CD14-positive monocyte (primary cell): ENCODE results near the gene MEGF6. TPM values are rescaled to one million over a fixed set of nuclear protein-coding genes. Genes with fewer than 3 reads are reported as not detected.

Source experiments
- DNase-seq, 3 donors: peaks; one replicate each; pipeline ENCODE4 v3.0.0-alpha.2; 2011 to 2022
- H2AFZ ChIP-seq: 2 replicates; pipeline ENCODE4 v1.6.0; 2012; ENCODE audit warnings: mild to moderate bottlenecking, low read depth, low read length, inconsistent platforms; ENCODE audit not compliant: insufficient read depth, poor library complexity, severe bottlenecking
- H3K27ac ChIP-seq, 2 donors: 1 replicate in 1 of 2; 2 replicates in 1 of 2; pipeline ENCODE4 v1.5.1; 2012 to 2013; ENCODE audit warnings: low read length in 2 of 2, control low read depth in 1 of 2, inconsistent platforms in 1 of 2, low read depth in 1 of 2, mild to moderate bottlenecking in 1 of 2
- H3K27me3 ChIP-seq, 2 donors: one replicate each; pipeline versions ENCODE4 v1.6.0 to v1.6.1; 2011 to 2013; ENCODE audit warnings: low read length in 2 of 2; ENCODE audit not compliant: control insufficient read depth in 2 of 2, insufficient read depth in 2 of 2
- H3K36me3 ChIP-seq, 2 donors: replicated peaks in 1 of 2; 1 replicate in 1 of 2; 2 replicates in 1 of 2; pipeline versions ENCODE4 v1.5.1 to v1.6.1; 2012 to 2013; ENCODE audit warnings: low read length in 2 of 2, control low read depth in 1 of 2, inconsistent platforms in 1 of 2, mild to moderate bottlenecking in 1 of 2; ENCODE audit not compliant: insufficient read depth in 2 of 2, control insufficient read depth in 1 of 2
- H3K4me1 ChIP-seq, 2 donors: 1 replicate in 1 of 2; 2 replicates in 1 of 2; pipeline versions ENCODE4 v1.5.1 to v1.6.1; 2012 to 2013; ENCODE audit warnings: low read length in 2 of 2, control low read depth in 1 of 2, inconsistent platforms in 1 of 2, mild to moderate bottlenecking in 1 of 2, moderate library complexity in 1 of 2; ENCODE audit not compliant: insufficient read depth in 2 of 2, control insufficient read depth in 1 of 2
- H3K4me2 ChIP-seq: replicated peaks from 2 replicates; pipeline ENCODE3; 2012; ENCODE audit warnings: low read length, moderate library complexity, mild to moderate bottlenecking; ENCODE audit not compliant: poor library complexity, severe bottlenecking; ENCODE audit errors: extremely low read depth
- H3K4me3 ChIP-seq, 3 experiments: fragments of 200-600 bp in 1 of 3; sonication (generic) in 1 of 3; replicated peaks in 1 of 3; 1 replicate in 2 of 3; 2 replicates in 1 of 3; pipeline ENCODE4 v1.5.1; 2011 to 2013; ENCODE audit warnings: low read length in 3 of 3, mild to moderate bottlenecking in 3 of 3, control low read depth in 2 of 3, low read depth in 2 of 3, inconsistent platforms in 1 of 3, moderate library complexity in 1 of 3
- H3K79me2 ChIP-seq: 2 replicates; pipeline ENCODE4 v1.6.0; 2012; ENCODE audit warnings: mild to moderate bottlenecking, control low read depth, inconsistent platforms, low read length, moderate library complexity; ENCODE audit not compliant: insufficient read depth
- H3K9ac ChIP-seq: 2 replicates; pipeline ENCODE4 v1.6.0; 2017; ENCODE audit warnings: low read length, mild to moderate bottlenecking; ENCODE audit not compliant: insufficient read depth, poor library complexity, severe bottlenecking
- H3K9me3 ChIP-seq, 2 donors: replicated peaks in 1 of 2; 1 replicate in 1 of 2; 2 replicates in 1 of 2; pipeline versions ENCODE4 v1.5.1 to v1.6.1; 2012 to 2013; ENCODE audit warnings: low read length in 2 of 2, control low read depth in 1 of 2; ENCODE audit not compliant: control insufficient read depth in 1 of 2, insufficient read depth in 1 of 2
- H4K20me1 ChIP-seq: 2 replicates; pipeline ENCODE4 v1.6.0; 2012; ENCODE audit warnings: mild to moderate bottlenecking, low read length, control low read depth, moderate library complexity; ENCODE audit not compliant: insufficient read depth
- H3K27ac Mint-ChIP-seq, 7 donors: one replicate each; pipeline ENCODE4 v1.8.0; 2020; ENCODE audit warnings: mild to moderate bottlenecking in 7 of 7, mixed read lengths in 7 of 7, moderate library complexity in 6 of 7, inconsistent platforms in 2 of 7
- H3K27me3 Mint-ChIP-seq, 3 donors: one replicate each; pipeline ENCODE4 v1.8.0; 2021 to 2022; ENCODE audit warnings: low read depth in 3 of 3, mild to moderate bottlenecking in 3 of 3, mixed read lengths in 3 of 3, moderate library complexity in 3 of 3, inconsistent platforms in 1 of 3
- H3K36me3 Mint-ChIP-seq, 2 donors: one replicate each; pipeline ENCODE4 v1.8.0; 2020; ENCODE audit warnings: mixed read lengths in 2 of 2, inconsistent platforms in 1 of 2, mild to moderate bottlenecking in 1 of 2
- H3K4me1 Mint-ChIP-seq: one replicate; pipeline ENCODE4 v1.8.0; 2020; ENCODE audit warnings: mild to moderate bottlenecking, mixed read lengths
- H3K4me3 Mint-ChIP-seq, 2 donors: one replicate each; pipeline ENCODE4 v1.8.0; 2020; ENCODE audit warnings: mild to moderate bottlenecking in 2 of 2, mixed read lengths in 2 of 2, moderate library complexity in 1 of 2
- H3K9me3 Mint-ChIP-seq, 7 donors: one replicate each; pipeline ENCODE4 v1.8.0; 2020 to 2022; ENCODE audit warnings: mixed read lengths in 7 of 7, mild to moderate bottlenecking in 6 of 7, moderate library complexity in 6 of 7, inconsistent platforms in 2 of 7
- CTCF ChIP-seq: fragments of 200-600 bp; IDR thresholded peaks from one replicate; pipeline ENCODE4 v1.8.0; 2022; ENCODE audit warnings: antibody characterized with exemption, mild to moderate bottlenecking
- WGBS: methylation state at CpG from one replicate; pipeline ENCODE4 v1.1.5; 2013; ENCODE audit warnings: missing lambda C conversion rate; ENCODE audit not compliant: insufficient coverage; 5-methylcytosine and 5-hydroxymethylcytosine counted together
- intact Hi-C, 2 donors: fragments of 100-400 bp; cut with micrococcal nuclease; formaldehyde crosslinking; loops; one replicate each; pipeline versions ENCODE4 v1.15.0 to v1.15.1; 2023
- polyA plus RNA-seq, 3 donors: library from polyadenylated mRNA; depleted of rRNA in 1 of 3; unstranded in 2 of 3; stranded (reverse) in 1 of 3; fragments of 300-500 nt in 2 of 3; fragments of >200 nt in 1 of 3; fragmentation: Illumina TruSeq in 2 of 3; gene quantifications; 1 replicate in 2 of 3; 2 replicates in 1 of 3; pipeline ENCODE4 v1.2.3, GENCODE V29; 2012 to 2021

MEGF6 gene
- polyA plus RNA-seq, 3 donors = 0.39 to 3.8 (median 1.2) TPM

DNA sequence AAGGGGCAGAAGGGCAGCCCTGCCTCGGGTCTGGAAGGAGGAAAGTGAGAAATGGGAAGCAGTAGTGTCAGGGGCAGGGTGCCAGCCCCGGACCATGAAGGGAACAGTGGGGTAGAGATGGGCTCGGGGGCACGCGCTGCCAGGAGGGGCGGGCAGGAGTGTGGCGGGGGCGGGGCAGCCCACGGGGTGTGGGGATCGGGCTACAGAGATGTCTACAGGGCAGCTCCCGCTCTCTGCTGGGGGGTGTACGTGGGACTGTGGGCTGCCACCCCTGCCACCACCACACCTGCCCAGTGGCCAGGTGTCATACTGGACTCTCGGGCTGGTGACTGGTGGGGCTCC, 149.4 kb downstream of the MEGF6 start:
- Mint-ChIP-seq H3K27me3 (peaks cover 5 to 12% (median 12%) of the 10 kb centered on the region in 3 donors), H3K36me3 (no peaks in the 10 kb centered on the region), H3K9me3 (no peaks in the 10 kb centered on the region), H3K4me1 (no peaks in the 10 kb centered on the region), H3K27ac (no peak overlapping the region), H3K4me3 (no peak overlapping the region)
- no peak overlapping the region for H3K4me3 ChIP-seq
- 88% methylated on average over 8 of the region's 13 CpGs for WGBS
- no peaks in the 10 kb centered on the region for H3K36me3 ChIP-seq
- no peak overlapping the region for H3K4me2 ChIP-seq
- H3K9me3 ChIP-seq = no peaks in the 10 kb centered on the region
- H3K4me1 ChIP-seq = no peaks in the 10 kb centered on the region
- no peak overlapping the region for H2AFZ ChIP-seq
- TF ChIP-seq CTCF = no peak
- intact Hi-C loops = no loop called here
- H4K20me1 ChIP-seq = no peaks in the 10 kb centered on the region
- H3K27ac ChIP-seq = no peak overlapping the region
- no peak overlapping the region for H3K9ac ChIP-seq
- no peak for DNase-seq
- H3K27me3 ChIP-seq = no peaks in the 10 kb centered on the region
- H3K79me2 ChIP-seq = no peaks in the 10 kb centered on the region

GRCh38 chr1:3461238-3461933, 149.9 kb downstream of the MEGF6 start:
- peaks cover 5 to 16% (median 10%) of the 10 kb centered on the region in 3 donors for H3K27me3 Mint-ChIP-seq
- H3K79me2 ChIP-seq = no peaks in the 10 kb centered on the region
- H4K20me1 ChIP-seq = no peaks in the 10 kb centered on the region
- H3K4me1 ChIP-seq = no peaks in the 10 kb centered on the region
- TF ChIP-seq CTCF = no peak
- WGBS = 95% methylated on average over 30 of the region's 30 CpGs
- H3K9ac ChIP-seq = no peak overlapping the region
- H3K36me3 Mint-ChIP-seq = no peaks in the 10 kb centered on the region
- no peaks in the 10 kb centered on the region for H3K36me3 ChIP-seq
- no peak overlapping the region for H3K27ac ChIP-seq
- DNase-seq = no peak
- H3K4me3 ChIP-seq = no peak overlapping the region
- no peak overlapping the region for H3K27ac Mint-ChIP-seq
- intact Hi-C loops = no loop called here
- no peak overlapping the region for H3K4me2 ChIP-seq
- H3K27me3 ChIP-seq = no peaks in the 10 kb centered on the region
- H3K4me3 Mint-ChIP-seq = no peak overlapping the region
- no peaks in the 10 kb centered on the region for H3K9me3 ChIP-seq
- H3K9me3 Mint-ChIP-seq = no peaks in the 10 kb centered on the region
- H2AFZ ChIP-seq = no peak overlapping the region
- H3K4me1 Mint-ChIP-seq = no peaks in the 10 kb centered on the region
